Measurements from ENCODE around the gene DCN.
"Not testable (repeated sequence)": the region's sequence is repeated elsewhere in the genome, so short reads cannot be mapped to it uniquely, and the experiment has no call there.

Gene DCN, protein sequence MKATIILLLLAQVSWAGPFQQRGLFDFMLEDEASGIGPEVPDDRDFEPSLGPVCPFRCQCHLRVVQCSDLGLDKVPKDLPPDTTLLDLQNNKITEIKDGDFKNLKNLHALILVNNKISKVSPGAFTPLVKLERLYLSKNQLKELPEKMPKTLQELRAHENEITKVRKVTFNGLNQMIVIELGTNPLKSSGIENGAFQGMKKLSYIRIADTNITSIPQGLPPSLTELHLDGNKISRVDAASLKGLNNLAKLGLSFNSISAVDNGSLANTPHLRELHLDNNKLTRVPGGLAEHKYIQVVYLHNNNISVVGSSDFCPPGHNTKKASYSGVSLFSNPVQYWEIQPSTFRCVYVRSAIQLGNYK

DNA sequence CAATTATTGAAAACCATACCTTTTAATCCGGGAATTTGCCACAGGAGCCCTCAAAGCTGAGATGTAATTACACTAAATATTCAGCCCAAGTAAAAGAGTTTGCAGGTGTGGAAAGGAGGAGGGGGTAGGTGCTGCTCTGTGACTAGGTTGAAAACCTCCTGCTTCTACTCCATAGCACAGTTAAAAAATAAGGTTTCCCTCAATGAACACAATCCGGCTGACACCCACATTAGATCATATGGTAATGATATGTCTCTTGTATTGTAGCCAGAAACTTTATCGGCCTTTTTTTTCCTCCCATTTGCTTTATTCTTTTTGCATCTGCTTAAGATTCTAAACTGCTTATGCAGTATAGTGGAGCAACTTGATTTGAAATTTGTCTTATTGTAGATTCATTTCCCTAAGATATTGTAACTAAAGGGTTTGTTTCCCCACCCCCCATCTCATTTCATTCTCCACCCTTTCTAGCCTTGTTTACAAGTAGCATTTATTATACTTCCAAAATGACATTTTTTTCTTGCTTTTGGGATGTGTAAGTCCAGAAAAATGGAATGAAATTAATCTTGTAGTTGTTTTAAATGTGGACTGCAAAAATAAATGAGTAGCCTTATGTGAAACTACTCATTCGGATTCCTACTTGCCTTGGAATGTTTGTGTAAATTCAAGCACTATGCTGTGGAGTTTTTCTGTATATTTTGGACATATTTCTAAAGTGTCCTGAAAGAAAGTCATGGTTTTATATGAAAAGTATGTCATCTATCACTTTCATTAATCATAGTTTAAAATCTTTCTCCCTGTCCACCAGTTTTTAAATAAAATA lies at the start of gene DCN:
Gene DCN (minus strand): TSS at position 182 of the 820 bp plus-strand sequence. CDS start 4,265 bp downstream, outside the sequence.
- DNase-seq, result peak; percentile 77

DNA sequence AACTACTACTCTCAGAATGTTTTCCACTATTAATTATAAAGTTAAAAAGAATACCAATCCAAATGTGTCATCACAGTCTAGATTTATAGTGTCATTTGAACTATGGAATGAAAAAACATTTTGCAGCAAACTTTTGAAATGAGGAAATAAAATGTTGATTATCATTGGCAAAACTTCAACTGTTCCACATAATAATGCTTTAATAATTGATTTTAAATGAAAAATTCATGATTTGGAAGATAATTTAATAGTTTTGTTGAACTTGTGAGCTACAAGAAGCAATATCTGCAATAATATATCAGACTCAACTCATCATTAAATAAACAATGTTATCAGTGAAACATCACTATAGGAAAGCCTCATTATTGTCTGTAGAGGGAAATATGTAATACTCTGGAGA lies 48.2 kb upstream of the DCN start:
- no peak for DNase-seq

DNA sequence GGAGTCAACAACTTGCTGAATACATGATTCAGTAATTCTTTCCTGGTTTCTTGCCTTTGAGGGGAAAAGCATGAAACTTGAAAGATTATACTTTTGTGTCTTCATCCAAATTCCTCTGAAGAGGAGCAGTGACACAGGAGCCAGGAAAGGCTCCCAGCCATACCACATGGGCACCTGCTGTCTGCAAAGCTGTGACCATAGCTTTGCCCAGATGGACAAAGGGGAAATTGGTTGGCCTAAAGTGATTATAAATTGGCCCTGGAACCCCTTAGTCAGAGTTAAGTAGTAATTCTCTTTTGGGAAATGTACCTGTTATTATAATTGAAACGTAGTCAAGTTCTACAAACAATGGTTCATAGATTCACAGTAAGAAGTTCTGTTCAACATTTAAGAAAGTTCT lies 44.3 kb upstream of the DCN start:
- no peak for DNase-seq

DNA sequence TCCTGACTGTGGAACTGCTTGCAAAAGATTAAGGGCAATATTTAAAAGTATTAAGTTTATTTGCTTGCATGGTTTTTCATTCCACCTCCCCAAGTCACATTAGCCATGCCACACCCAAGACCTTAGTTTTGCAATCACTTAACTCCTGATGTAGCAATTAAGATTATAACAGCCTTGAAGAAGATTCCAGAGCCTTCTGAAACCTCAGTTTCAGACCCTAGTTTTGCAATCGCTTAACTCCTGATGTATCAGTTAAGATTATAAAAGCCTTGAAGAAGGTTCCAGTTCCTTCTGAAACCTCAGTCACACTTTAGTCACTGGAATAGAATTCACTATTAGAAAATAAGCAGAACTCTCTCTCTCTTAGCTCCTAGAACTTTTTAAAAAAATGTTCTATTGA lies 42.7 kb upstream of the DCN start:
- peak; percentile 28 for DNase-seq

DNA sequence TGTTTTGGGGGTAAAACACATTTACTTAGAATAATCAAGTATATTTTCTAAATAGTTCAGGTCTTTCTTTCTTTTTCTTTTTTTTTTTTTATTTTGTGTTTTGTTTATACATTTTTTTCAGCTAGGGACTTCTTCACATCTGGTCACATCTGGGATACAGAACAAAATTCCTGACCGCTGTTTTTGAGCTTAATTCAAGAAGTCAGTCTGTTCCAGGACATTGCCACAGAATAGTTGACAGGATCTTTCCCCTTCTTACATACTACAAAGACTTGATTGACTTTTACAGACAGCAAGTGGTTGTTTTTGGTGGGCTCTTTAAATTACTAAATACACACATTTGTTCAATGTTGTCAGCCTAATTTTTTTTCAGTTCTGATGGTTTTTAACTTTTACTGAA lies 41.8 kb upstream of the DCN start:
- no peak for DNase-seq

DNA sequence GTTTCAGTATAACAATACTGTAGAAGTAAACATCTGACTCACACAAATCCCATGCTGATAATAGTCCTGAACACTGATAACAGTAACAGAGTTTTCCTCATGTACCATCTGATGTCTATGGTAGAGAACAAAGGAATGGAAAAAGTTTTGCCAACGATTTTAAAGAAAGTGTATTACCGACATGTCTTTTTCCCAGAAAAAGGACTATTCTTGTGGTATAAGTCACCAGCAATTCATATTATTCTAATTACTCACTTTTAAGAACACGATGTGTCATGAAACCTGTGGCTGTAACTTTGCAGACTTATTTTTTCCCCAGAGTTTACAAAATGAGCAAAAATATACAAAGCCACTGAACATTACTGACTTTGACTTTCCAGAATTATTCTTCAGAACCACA lies 40.1 kb upstream of the DCN start:
- peak; percentile 78 for DNase-seq

DNA sequence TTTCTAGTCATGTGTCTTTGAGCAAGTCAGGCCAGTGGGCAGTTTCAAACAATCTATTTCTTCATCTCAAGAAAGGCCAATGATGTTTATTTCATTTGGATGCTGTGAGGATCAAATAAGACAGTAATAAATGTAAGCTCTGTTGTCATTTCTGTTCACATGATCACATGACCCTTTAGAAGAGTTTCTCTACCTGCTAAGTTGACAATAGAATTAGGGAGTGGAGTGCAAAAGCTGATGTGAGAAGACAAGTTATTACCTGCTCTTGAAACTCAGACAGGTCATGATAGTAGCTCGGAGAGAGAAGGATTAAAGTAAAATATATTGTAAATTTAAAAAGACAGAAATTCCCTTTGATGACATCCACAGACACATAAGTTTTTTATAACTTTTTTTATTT lies 37.3 kb upstream of the DCN start:
- DNase-seq, result no peak

DNA sequence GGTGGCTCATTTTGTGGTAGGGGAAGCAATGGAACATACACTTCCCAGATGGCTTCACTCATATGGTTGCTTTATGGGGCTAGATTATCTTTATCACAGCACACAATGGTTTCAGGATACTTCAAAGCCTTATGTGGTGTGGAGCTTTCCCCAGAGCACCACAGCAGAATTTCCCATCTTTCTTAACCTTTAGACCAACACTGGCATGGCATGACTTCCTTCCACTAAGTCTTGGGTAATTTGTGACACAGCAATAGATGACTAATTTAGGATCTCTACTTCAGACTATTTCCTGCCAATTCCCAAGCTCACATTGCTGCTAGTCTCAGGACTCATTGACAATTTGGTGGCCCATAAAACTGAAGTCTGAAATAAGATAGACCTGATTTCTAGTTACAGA lies 36.9 kb upstream of the DCN start:
- peak; percentile 56 for DNase-seq

DNA sequence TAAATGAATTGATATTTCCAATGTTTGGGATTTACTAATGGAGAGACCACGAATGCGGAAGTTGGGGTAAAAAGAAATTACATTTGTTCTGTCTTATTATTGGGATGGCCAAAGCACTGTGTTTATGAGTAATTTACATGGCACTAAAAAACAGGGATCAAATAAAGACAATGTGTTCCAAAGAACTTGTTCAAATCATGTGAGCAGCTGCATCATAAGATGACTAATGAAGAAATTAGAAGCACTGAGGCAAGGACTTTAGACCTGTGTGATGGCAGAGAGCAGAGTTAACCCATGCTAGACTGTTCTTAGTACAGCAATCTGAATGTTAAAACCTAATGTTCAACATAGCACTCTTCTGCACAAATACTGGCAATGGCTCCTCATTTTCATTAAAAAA lies 34.3 kb upstream of the DCN start:
- no peak for DNase-seq

DNA sequence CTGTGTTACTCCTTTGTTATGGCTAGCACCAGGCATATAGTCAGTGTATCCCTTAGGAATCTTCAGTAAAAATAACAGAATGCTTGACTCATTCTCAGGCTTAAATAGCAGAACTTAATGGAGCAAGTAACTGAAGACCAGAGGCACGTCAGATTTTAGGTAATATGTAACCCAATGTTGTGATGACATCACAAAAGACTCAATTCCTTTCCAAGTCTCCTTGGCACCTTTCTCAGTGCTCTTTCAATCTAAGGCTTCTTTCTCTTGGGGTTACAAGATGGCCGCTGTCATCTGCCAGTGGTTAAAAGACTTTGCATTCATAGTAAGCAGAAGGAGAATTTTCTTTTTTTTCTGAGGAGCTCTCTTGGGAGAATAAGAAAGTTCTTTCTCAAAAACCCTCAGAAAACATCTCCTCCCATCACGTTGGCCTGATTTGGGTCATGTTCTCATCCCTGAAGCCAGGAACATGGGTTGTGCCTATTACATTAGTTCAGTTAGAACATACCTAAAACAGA lies 33.4 kb upstream of the DCN start:
- peak; percentile 73 for DNase-seq

DNA sequence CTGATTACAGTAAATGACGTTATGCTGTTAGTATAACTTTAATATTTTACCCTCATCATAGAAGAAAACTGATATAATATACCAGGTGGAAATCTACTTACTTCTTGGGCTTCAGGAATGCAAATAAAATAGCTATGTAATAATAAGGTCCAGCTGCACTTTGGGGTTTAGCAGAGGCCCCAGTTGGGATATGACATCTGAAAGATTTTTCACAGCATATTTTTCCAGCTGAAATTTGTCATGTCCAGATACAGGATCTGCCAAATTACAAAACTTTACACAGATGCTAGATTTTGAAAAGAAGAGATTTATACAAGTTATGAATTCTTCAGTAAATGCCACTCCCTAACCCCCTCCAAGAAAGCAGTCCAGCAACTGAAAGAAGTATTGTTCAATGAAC lies 29.2 kb upstream of the DCN start:
- DNase-seq, result peak; percentile 39

DNA sequence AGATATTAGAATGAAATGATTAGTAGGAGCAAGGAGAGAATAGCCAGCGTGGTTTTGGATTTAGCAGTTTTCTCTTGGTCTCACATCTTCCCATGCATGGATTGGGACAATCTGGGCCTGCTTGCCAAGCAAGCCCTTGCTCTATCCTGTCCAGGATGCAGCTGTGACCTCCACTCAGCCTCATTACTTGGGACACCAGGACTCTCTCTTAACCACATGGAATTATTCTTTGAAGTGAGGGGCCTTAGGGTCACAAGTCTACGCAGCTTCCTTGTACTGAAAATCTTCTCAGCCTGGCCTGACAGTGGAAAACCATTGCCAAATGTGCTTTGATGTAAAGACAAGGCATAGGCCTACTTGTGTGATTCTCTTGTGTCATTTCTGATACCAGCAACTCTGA lies 28.0 kb upstream of the DCN start:
- no peak for DNase-seq

DNA sequence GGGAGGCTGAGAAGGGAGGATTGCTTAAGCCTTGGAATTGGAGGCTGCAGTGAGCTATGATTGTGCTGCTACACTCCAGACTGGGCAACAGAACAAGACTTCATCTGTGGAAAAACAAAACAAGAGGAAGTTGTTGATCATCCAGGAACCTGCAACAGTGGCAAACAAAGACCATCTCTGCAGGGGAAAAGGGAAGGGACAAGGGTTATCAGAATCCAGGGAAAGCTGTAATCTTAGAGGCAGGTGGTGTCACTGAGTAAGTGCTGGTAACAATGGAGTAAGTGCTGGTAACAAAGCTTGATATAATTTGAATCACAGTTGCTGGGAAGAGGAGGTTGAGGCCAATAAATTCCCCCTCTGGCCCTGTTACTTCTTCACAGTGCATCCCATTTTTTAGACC lies 27.5 kb upstream of the DCN start:
- no peak for DNase-seq

DNA sequence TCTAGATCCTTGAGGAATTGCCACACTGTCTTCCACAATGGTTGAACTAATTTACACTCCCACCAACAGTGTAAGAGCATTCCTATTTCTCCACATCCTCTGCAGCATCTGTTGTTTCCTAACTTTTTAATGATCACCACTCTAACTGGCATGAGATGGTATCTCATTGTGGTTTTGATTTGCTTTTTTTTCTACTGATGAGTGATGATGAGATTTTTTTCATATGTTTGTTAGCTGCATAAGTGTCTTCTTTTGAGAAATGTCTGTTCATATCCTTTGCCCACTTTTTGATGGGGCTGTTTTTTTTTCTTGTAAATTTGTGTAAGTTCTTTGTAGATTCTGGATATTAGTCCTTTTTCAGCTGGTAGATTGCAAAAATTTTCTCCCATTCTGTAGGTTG lies 24.7 kb upstream of the DCN start:
- not testable (repeated sequence) for DNase-seq

DNA sequence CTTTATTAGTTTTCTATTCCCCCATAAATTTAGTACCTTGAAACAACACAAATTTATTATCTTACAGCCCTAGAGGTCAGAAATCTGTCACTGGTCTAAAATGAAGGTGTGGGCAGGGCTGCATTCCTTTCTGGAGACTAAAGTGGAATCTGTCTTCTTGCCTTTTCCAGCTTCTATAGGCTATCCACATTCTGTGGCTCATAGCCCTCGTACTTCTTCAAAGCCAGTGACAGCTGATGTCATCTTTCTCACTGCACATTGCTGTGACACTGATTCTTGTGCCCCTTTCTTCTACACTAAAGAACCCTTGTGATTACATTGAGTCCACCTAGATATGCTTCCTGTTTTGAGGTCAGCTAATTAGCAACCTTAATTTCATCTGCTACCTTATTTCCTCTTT lies 23.2 kb upstream of the DCN start:
- DNase-seq, result peak; percentile 48

DNA sequence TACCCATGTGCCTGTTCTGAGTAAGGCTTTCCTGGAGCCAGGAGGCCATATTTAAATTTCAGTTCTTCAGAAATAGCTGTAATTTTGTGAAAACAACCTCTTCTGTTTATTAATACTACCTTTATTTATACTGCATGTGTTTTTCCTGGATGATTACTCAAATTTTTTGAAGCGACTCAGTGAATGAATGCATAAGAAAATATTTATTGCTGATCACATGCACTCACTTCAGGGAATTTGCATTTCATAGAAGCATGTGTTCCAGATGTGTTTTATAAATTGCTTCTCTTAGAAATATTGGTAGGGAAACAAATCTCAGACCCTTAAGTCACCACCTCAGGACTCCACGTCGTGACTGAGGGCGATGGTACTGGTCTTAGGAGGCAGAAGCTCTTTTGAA lies 21.8 kb upstream of the DCN start:
- DNase-seq, result no peak

DNA sequence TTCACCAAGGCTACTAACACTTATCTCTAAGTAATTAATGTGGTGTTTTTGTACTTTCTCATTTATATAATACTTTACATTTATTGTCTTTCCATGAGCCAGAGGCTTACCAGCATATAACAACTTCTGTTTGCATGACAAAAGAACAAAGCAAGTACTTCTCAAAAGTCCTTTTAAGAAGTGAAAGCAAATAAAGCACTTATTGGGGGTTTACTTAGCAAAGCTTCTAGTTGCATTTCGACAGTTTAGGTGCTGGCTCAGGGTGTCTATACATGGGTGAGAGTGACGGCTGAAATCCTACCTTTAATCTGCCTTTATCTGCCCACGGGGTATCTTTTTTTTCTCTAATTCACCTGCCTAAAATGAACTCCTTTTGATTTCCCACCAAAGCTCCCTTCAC lies 21.0 kb upstream of the DCN start:
- no peak for DNase-seq

DNA sequence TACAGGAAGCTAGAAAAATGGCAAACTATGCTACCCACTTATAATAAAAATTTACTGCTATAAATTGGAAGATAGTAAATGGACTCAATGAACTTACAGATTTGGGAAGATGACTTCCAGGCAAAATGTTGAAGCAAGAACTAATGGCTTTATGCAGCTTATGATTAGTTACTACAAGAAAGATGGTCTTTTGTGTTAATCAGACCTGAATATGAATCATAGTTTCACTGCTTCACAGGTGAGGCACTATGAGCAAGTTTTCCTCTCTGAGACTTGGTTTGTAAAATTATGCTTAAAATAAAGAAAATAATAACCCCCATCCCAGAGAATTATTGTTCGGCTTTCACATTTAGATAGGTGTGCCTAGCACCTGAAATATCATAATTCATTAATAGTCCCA lies 19.8 kb upstream of the DCN start:
- DNase-seq, result no peak

DNA sequence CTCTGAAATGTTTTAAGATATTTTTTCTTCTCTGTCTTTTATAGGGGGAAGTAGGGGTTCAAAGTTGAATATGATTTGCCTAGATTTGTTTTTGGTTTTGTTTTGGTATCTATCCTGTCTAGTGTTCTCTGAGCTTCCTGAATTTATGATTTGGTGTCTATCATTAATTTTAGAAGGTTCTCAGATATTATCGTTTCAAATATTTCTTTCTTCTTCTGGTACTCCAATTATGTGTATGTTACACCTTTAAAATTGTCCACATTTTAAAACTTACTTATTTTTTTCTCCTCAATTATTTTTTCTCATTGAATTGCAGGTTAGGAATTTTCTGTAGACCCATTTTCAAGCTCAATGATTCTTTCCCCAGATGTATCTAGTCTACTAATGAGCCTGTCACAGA lies 13.8 kb upstream of the DCN start:
- DNase-seq, result no peak

DNA sequence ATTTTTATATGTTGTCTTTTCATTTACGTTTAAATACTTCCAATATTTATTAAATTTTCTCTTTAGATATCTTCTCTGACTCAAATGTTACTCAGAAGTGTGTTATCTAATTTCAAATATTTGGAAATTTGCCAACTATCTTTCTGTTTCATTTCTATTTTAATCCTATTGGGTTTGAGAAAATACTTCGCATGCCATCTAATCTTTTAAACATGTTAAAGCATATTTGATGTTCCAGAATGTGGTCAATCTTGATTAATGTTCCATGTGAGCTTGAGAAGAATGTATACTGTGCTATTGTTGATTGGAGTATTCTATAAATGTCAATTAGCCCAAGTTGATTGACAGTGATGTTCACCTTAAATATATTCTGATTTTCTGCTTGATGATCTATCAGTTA lies 11.9 kb upstream of the DCN start:
- DNase-seq, result peak; percentile 79

DNA sequence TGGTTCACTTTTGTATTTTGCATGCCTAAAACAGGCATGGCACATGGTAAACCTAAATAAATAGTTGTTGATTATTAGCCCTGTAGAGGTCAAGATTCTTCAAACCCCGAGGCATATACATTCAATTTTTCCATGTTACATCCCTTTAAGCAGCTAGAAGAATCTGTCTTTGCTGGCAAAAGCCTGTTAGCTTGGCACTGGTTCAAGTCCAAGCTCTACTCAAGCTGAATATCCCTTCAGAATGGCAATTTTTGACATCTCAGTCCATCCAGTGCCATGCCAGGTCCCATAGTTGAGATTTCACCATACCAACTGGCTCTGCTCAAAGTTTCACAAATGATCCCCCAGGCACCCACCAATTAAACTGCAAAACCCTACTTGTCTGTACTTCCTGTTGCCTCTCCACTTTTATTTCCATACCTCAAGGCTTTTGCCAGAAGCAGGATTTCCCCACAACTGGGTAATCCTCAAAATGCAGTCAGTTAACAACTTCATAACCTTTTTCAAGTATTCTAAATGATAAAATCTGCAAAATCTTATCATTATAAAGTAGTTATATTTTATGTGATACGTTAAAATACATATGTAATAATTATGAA lies 9.0 kb upstream of the DCN start:
- peak; percentile 10 for DNase-seq

DNA sequence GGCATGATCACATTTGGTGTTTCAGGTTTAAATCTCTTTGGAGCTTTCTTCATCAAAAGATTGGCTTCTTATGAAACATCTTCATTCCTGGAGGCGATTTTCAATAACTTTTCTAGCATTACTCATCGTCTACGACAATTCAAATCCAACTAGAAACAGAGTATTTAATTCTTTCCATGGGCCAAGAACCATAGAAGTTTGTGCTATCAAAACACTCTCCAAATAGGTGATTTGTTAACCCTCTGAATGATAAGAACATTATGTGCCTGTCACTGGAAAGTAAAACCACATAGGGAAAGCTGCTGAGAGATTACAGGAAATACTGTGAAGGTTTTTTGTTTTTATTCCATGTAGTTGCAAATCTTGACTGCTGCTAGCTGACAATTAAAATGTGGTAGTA lies 6.9 kb upstream of the DCN start:
- peak; percentile 83 for DNase-seq

DNA sequence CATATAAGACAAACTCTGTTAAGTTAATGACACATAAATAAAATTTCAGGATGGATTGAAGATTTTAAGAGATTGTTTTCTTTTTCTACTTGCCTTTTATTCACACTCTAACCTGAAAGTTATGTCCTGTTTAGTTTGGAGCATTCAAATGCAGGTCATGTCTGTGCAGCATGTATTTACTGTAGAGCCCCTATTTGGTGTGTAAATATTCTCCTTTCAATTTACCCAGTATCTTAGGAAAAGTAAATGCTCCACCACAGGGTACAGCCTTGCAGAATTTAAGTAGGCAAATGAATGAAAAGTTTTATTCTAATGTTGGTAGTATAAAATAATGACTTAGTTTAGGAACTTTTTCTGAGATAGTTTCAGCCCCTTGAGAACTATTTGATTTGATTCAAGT lies 6.2 kb upstream of the DCN start:
- no peak for DNase-seq

DNA sequence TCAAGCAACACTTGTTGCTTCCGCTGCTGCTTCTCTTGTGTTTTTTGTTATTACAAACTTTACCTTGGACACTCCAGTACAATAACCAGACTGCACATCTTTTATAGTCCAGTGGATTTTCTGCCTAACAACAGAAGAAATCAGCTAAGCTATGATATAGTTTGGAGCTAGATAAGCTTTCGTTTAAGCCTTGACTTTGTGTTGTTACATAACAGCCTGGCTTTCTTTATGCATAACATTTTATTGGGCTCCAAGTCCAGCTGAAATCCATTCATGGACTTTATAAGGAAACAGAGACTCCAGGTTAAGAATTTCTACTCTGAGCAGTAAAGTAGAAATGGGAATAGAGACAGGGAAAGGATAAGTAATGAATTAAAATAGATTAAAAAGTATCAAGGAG lies 3.5 kb upstream of the DCN start:
- DNase-seq, result no peak
